ENCODE results near the gene PPARD.

The PPARD gene

GRCh38 chr6:35419961-35420360, 77.6 kb downstream of the PPARD start:
- no peaks in the 10 kb centered on the region for H3K27me3 ChIP-seq (ENCODE audit: insufficient read depth, low read depth)
- H3K79me2 ChIP-seq (ENCODE audit: insufficient read depth, low read depth): no peaks in the 10 kb centered on the region
- H3K9ac ChIP-seq: no peak overlapping the region
- H3K4me2 ChIP-seq: no peak overlapping the region
- TF ChIP-seq CTCF (conservative IDR thresholded peaks at IDR 0.05; ENCODE audit: low read depth, low read length): no peak
- H3K27ac ChIP-seq: no peak overlapping the region
- H4K20me1 ChIP-seq (ENCODE audit: insufficient read depth): no peaks in the 10 kb centered on the region
- no peak overlapping the region for H3K4me3 ChIP-seq (IDR thresholded peaks at IDR 0.05; ENCODE audit: insufficient read depth, low read depth, low read length)
- no peak overlapping the region for H2AFZ ChIP-seq (ENCODE audit: low read depth)
- peaks cover 9% of the 10 kb centered on the region for H3K4me1 ChIP-seq (ENCODE audit: low read depth, poor library complexity, severe bottlenecking)
- no peaks in the 10 kb centered on the region for H3K36me3 ChIP-seq (ENCODE audit: insufficient read depth)

GRCh38 chr6:35425284-35425683, 82.9 kb downstream of the PPARD start:
- no peaks in the 10 kb centered on the region for H3K79me2 ChIP-seq (ENCODE audit: insufficient read depth, low read depth)
- no peaks in the 10 kb centered on the region for H3K27me3 ChIP-seq (ENCODE audit: insufficient read depth, low read depth)
- no peak overlapping the region for H3K4me3 ChIP-seq (IDR thresholded peaks at IDR 0.05; ENCODE audit: insufficient read depth, low read depth, low read length)
- H3K36me3 ChIP-seq (ENCODE audit: insufficient read depth): no peaks in the 10 kb centered on the region
- H3K27ac ChIP-seq: no peak overlapping the region
- H2AFZ ChIP-seq (ENCODE audit: low read depth): no peak overlapping the region
- H3K9ac ChIP-seq: no peak overlapping the region
- H3K4me1 ChIP-seq (ENCODE audit: low read depth, poor library complexity, severe bottlenecking): no peaks in the 10 kb centered on the region
- H4K20me1 ChIP-seq (ENCODE audit: insufficient read depth): no peaks in the 10 kb centered on the region
- no peak for TF ChIP-seq CTCF (conservative IDR thresholded peaks at IDR 0.05; ENCODE audit: low read depth, low read length)
- no peak overlapping the region for H3K4me2 ChIP-seq

DNA sequence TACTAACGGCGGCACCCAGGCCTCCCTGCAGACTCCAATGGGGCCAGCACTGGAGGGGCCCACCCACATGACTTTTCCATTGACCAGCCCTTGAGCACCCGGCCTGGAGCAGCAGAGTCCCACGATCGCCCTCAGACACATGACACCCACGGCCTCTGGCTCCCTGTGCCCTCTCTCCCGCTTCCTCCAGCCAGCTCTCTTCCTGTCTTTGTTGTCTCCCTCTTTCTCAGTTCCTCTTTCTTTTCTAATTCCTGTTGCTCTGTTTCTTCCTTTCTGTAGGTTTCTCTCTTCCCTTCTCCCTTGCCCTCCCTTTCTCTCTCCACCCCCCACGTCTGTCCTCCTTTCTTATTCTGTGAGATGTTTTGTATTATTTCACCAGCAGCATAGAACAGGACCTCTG, 83.7 kb downstream of the PPARD start:
- no peaks in the 10 kb centered on the region for H3K4me1 ChIP-seq (ENCODE audit: low read depth, poor library complexity, severe bottlenecking)
- H3K9ac ChIP-seq: no peak overlapping the region
- H2AFZ ChIP-seq (ENCODE audit: low read depth): no peak overlapping the region
- H3K4me2 ChIP-seq: no peak overlapping the region
- TF ChIP-seq CTCF (conservative IDR thresholded peaks at IDR 0.05; ENCODE audit: low read depth, low read length): no peak
- no peaks in the 10 kb centered on the region for H3K79me2 ChIP-seq (ENCODE audit: insufficient read depth, low read depth)
- H4K20me1 ChIP-seq (ENCODE audit: insufficient read depth): no peaks in the 10 kb centered on the region
- no peaks in the 10 kb centered on the region for H3K27me3 ChIP-seq (ENCODE audit: insufficient read depth, low read depth)
- H3K4me3 ChIP-seq (IDR thresholded peaks at IDR 0.05; ENCODE audit: insufficient read depth, low read depth, low read length): no peak overlapping the region
- no peak overlapping the region for H3K27ac ChIP-seq
- no peaks in the 10 kb centered on the region for H3K36me3 ChIP-seq (ENCODE audit: insufficient read depth)

GRCh38 chr6:35427435-35427834, 85.1 kb downstream of the PPARD start:
- Histone ChIP-seq H3K4me1 (ENCODE audit: low read depth, poor library complexity, severe bottlenecking) (no peaks in the 10 kb centered on the region), H3K27ac (no peak overlapping the region), H3K27me3 (ENCODE audit: insufficient read depth, low read depth) (no peaks in the 10 kb centered on the region), H3K4me2 (no peak overlapping the region), H2AFZ (ENCODE audit: low read depth) (no peak overlapping the region), H3K9ac (no peak overlapping the region), H3K79me2 (ENCODE audit: insufficient read depth, low read depth) (no peaks in the 10 kb centered on the region), H3K36me3 (ENCODE audit: insufficient read depth) (no peaks in the 10 kb centered on the region), H4K20me1 (ENCODE audit: insufficient read depth) (no peaks in the 10 kb centered on the region), H3K4me3 (IDR thresholded peaks at IDR 0.05; ENCODE audit: insufficient read depth, low read depth, low read length) (no peak overlapping the region)
- TF ChIP-seq CTCF (conservative IDR thresholded peaks at IDR 0.05; ENCODE audit: low read depth, low read length): no peak

All from KMS-11 (cell line).